Activated CD4-positive, alpha-beta T cell treated with anti-CD3 and anti-CD28 coated beads, Interleukin-2, amount 50 U/mL, for 24 hours (primary cell): ENCODE measurements around the gene HAX1.
A peak's percentile ranks its signal among the peaks of the same experiment; 100 is the strongest.
"Not testable (repeated sequence)": the region's sequence is repeated elsewhere in the genome, so short reads cannot be mapped to it uniquely, and the experiment has no call there.

Experiments used
- DNase-seq, 2 donors: peaks; one replicate each; pipeline ENCODE4 v3.0.0-alpha.2; 2020; ENCODE audit warnings: low read depth in 1 of 2, low spot score in 1 of 2

Gene HAX1

DNA sequence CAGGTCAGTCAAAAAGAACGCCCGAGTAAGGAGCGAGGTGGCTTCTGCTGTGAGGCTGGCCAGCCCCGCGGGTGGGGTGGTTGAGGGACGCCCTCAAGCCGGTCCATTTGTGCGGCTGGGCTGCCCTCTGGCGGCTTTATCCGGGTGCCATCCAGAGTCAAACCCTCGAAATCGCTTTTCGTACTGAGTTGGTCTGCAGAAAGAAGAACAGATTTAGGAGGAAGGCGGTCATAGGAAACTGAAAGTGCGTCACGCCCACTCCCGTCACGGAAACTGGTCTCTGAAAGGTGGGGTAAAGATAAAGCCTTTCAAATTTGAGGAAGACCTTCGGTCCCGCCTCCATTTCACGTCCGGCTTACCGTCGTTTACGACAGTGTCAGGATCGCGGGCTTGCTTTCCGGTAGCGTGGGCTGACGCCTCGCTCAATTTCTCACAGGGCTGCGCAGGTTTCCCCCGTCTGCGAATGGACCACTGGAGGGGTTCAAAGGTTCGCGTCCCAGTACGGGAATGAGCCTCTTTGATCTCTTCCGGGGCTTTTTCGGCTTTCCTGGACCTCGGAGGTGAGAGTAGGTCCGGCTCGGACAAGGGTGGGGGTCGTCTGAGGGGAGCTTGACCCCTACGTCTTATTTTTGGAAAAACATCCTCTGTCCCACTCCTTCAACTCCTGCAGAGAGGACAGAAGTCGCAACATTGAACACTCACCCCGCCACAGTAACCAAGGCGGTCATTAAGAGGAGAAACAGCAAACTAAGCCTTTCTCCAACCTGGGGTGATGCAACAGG lies at the start of gene HAX1:
Gene HAX1 (plus strand): TSS at position 413 of the 782 bp plus-strand sequence. CDS start 95 bp downstream, at position 508.
- peak; percentile 95 to 98 for DNase-seq

DNA sequence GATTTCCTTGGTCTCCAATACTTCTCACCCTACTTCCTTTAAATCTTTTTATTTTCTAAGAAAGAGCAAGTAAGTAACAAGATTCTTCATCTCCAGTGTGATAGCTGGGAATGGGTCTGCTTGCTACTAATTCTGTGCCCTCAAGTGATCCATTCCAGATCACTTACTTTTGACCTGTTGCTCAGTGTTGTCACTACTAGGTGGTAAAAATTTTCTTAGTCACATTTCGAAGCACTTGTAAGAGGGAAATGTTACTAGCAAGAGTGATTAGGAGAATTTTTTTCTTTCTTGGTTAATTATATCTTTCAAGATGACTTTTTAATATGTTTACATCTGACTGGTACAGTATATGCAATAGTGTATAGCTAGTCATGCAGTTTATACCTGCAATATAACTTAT lies 49.5 kb upstream of the HAX1 start:
- DNase-seq: no peak

GRCh38 chr1:154223621-154224020 lies 48.8 kb upstream of the HAX1 start:
- DNase-seq: no peak

GRCh38 chr1:154225370-154225769 lies 47.1 kb upstream of the HAX1 start:
- no peak for DNase-seq

DNA sequence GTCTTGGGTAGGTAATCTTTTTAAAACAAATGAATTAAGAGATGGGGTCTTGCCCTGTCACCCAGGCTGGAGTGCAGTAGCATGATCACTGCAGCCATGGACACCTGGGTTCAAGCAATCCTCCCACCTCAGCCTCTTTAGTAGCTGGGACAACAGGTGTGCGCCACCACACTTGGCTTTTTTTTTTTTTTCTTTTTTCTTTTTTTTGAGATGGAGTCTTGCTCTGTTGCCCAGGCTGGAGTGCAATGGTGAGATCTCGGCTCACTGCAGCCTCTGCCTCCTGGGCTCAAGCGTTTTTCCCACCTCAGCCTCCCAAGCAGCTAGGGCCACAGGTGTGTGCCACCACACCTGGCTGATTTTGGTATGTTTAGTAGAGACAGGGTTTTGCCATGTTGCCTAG lies 41.3 kb upstream of the HAX1 start:
- not testable (repeated sequence) for DNase-seq

DNA sequence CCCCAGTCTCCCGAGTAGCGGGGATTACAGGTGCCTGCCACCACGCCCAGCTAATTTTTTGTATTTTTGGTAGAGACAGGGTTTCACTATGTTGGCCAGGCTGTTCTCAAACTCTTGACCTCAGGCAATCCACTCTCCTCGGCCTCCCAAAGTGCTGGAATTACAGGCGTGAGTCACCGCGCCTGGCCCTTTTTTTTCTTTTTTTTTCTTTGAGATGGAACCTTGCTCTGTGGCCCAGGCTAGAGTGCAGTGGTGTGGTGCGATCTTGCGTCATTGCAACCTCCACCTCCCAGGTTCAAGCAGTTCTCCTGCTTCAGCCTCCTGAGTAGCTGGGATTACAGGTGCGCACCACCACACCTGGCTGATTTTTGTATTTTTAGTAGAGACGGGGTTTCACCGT lies 39.3 kb upstream of the HAX1 start:
- not testable (repeated sequence) for DNase-seq

DNA sequence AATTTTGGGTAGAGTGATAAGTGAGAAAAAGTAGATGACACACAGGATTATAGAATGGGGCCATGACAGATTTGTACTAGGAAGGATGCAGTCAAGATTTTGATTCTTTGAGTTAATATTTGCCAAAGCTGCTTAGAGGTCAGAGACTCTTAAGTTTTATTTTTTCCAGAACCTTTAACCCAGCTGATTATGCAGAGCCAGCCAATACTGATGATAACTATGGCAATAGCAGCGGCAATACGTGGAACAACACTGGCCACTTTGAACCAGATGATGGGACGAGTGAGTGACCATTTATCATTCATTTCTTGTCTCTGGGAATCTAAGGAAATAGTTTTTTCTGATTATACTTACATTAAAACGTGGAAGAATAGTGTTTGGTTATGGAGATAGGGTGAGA lies 35.6 kb upstream of the HAX1 start:
- no peak for DNase-seq

GRCh38 chr1:154237435-154237834 lies 35.0 kb upstream of the HAX1 start:
- no peak for DNase-seq

DNA sequence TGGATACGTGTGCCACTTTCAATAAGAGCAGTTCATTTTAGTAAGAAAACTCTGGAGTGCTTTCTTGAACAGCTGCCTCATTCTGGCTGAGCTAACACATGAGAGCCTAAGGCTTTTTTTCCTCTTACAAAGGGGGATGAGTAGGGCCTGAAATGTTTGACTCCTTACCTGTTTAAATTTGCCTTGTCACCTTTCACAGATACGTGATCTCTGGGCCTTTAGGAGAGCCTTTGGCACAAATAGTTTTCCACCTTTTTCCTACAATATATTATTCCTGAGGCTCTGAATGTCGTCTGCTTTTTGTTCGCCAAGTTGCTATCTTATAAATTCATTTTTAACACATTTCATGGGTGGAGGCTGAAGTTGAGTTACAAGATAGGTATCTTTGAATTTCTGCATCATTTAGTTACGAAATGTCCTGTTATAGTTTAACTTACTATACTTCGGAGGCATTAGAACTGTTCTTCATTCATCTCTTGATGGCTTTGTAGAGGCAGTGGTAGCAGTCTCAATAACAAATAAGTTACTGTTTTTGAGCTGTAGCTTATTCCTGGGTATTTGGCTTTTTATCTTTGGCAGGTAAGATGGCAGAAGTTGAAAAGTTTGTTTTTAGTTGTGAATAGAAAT lies 34.4 kb upstream of the HAX1 start:
- DNase-seq: no peak

- no peak for DNase-seq
These were observed 32.9 kb upstream of the HAX1 start for GRCh38 chr1:154239491-154239890.

- DNase-seq: no peak
These were observed 32.1 kb upstream of the HAX1 start for GRCh38 chr1:154240294-154240833.

DNA sequence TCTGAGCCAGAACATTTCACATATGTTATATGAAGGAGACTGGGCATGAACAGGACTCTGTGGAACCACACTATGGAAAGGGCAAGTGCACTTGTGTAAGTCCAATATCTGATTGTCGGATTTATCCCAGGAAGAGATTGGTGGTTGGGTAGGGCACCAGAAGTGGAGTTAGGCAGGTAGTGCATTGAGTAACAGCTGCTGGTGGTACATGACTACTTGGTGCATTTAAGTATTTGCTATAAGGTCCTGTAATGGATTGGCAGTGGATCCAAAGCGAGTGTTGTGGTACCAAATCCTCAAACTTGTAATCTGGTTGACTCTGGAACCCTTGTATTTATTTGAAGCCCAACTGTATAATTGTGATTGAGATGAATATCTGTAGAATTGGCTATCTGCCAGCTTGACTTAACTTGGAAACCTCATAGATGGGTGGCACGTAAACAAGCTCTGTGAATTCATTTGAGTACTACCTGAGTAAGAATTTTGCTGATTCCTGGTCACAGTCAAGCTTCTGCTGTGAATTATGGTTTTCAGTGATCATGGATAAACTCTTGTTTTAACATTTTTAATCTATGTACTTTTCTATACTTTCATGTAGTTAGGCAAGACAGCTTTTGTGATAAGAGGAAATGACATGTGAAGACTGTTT lies 30.6 kb upstream of the HAX1 start:
- no peak for DNase-seq

DNA sequence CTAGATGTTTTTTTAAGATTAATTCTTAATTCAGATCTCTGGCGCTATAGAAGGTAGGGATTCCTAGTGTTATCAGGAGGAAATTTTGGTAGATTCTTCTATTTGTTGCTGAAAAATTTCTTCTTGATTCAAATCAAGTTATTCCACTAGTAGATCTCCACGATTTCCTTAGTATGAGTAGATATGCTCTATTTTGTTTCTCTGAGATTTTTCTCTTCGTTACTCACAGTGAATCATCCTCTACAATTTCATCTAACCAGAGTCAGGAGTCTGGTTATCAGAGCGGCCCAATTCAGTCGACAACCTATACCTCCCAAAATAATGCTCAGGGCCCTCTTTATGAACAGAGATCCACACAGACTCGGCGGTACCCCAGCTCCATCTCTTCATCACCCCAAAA lies 18.8 kb upstream of the HAX1 start:
- DNase-seq: no peak

- DNase-seq: no peak
These were observed 15.7 kb upstream of the HAX1 start for GRCh38 chr1:154256686-154257085.

- DNase-seq: no peak
These were observed 13.6 kb upstream of the HAX1 start for GRCh38 chr1:154258784-154259183.

DNA sequence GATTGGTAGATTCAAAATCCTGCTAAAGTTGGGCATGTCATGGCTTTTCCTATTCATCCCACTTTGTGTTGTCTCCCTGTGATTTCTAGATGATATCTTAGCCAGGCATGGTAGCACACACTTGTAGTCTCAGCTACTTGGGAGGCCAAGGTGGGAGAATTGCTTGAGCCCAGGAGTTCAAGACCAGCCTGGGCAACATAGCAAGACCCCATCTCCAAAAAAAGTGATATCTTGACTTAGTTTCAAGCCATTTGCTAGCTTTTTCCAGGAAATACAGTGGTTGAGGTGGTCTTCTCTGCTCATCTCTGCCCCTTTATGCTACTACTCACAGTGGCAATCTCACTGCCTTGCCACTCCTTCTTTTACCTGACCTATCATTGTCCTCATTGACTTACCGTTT lies 12.3 kb upstream of the HAX1 start:
- DNase-seq: no peak

GRCh38 chr1:154263465-154264332 lies 8.7 kb upstream of the HAX1 start:
- DNase-seq: no peak

- no peak for DNase-seq
These were observed 8.0 kb upstream of the HAX1 start for GRCh38 chr1:154264454-154264853.

- no peak for DNase-seq
These were observed 6.8 kb upstream of the HAX1 start for GRCh38 chr1:154265586-154265985.

DNA sequence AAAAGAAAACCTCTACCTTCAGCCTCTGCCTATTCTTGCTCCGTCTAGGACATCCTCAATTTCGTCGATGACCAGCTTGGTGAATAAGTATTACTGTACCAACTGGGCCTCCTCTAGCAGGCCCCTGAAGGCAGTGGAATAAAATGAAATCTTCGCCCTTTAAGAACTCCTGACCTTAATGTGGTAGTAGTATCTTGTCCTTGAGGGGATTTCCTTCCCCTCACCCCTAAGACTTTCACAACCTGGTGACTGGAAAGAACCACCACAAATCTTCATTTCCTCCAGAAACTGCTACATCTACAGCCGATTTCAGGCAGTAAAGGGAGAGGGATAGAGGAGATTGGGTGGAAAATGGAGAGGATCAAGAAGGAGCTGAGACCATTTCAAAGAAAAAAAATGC lies 1.6 kb upstream of the HAX1 start:
- no peak for DNase-seq

GRCh38 chr1:154272999-154273563 lies 652 bp downstream of the HAX1 start:
- DNase-seq: no peak
